AG10803 (cell line): ENCODE results near the gene ZNF415.
"Not testable (repeated sequence)": the region's sequence is repeated elsewhere in the genome, so short reads cannot be mapped to it uniquely, and the experiment has no call there.

Experiments
- DNase-seq: peaks from one replicate; pipeline ENCODE4 v3.0.0; 2010; ENCODE audit warnings: low read depth
- H3K4me3 ChIP-seq: 2 replicates; pipeline ENCODE4 v1.5.1; 2011; ENCODE audit warnings: mild to moderate bottlenecking, low read length, control low read depth
- CTCF ChIP-seq: conservative IDR thresholded peaks from 2 replicates; pipeline ENCODE4 v1.5.1; 2011; ENCODE audit warnings: mild to moderate bottlenecking, low read length, control low read depth, inconsistent platforms

The ZNF415 gene

GRCh38 chr19:53131085-53131590, 1.6 kb downstream of the ZNF415 start:
- no peak overlapping the region for H3K4me3 ChIP-seq
- TF ChIP-seq CTCF = no peak
- DNase-seq = no peak

GRCh38 chr19:53130506-53130905, 2.2 kb downstream of the ZNF415 start:
- DNase-seq = no peak
- TF ChIP-seq CTCF = no peak
- no peak overlapping the region for H3K4me3 ChIP-seq

GRCh38 chr19:53126733-53127526, 5.8 kb downstream of the ZNF415 start:
- H3K4me3 ChIP-seq, DNase-seq: not testable (repeated sequence)

- TF ChIP-seq CTCF = no peak
- H3K4me3 ChIP-seq = no peak overlapping the region
- DNase-seq = no peak
Observed at GRCh38 chr19:53123400-53123799, 9.3 kb downstream of the ZNF415 start.

- no peak for DNase-seq
- H3K4me3 ChIP-seq = no peak overlapping the region
- no peak for TF ChIP-seq CTCF
Observed at GRCh38 chr19:53112286-53112685, 20.4 kb downstream of the ZNF415 start.

- DNase-seq = no peak
- no peak for TF ChIP-seq CTCF
Observed at GRCh38 chr19:53109527-53109926, 23.2 kb downstream of the ZNF415 start.

GRCh38 chr19:53103234-53104203, 29.2 kb downstream of the ZNF415 start, which contains the start of gene ZNF160:
ZNF160 (minus strand) TSS chr19:53103422; CDS start chr19:53086276, 17,146 bp downstream.
- no peak for TF ChIP-seq CTCF
- DNase-seq = peak; percentile 95
- peak within 1 kb of the TSS; percentile 92 for H3K4me3 ChIP-seq

More at GRCh38 chr19:53109527-53109926, 23.2 kb downstream of the ZNF415 start:
- H3K4me3 ChIP-seq = no peak overlapping the region
